GM19240 (cell line): ENCODE measurements around the gene MAPK4.

Experiments used
- DNase-seq: peaks from one replicate; pipeline ENCODE4 v3.0.0; 2011; ENCODE audit warnings: low spot score; ENCODE audit not compliant: insufficient read length

Gene MAPK4

GRCh38 chr18:50653402-50654093 lies 93.7 kb downstream of the MAPK4 start:
- DNase-seq, result no peak

GRCh38 chr18:50654211-50654610 lies 94.3 kb downstream of the MAPK4 start:
- no peak for DNase-seq

GRCh38 chr18:50654658-50655550 lies 95.0 kb downstream of the MAPK4 start:
- no peak for DNase-seq

GRCh38 chr18:50656396-50656795 lies 96.5 kb downstream of the MAPK4 start:
- no peak for DNase-seq

GRCh38 chr18:50656841-50657470 lies 97.1 kb downstream of the MAPK4 start:
- DNase-seq, result no peak

- no peak for DNase-seq
Measured at GRCh38 chr18:50658601-50659000, 98.7 kb downstream of the MAPK4 start.

GRCh38 chr18:50659091-50660003 lies 99.5 kb downstream of the MAPK4 start:
- DNase-seq, result no peak

- no peak for DNase-seq
Measured at GRCh38 chr18:50661013-50661412, 101.1 kb downstream of the MAPK4 start.

GRCh38 chr18:50662177-50662576 lies 102.3 kb downstream of the MAPK4 start:
- no peak for DNase-seq

- no peak for DNase-seq
Measured at GRCh38 chr18:50662775-50663383, 103.0 kb downstream of the MAPK4 start.

- DNase-seq, result no peak
Measured at GRCh38 chr18:50663626-50664441, 103.9 kb downstream of the MAPK4 start.

- no peak for DNase-seq
Measured at GRCh38 chr18:50665015-50665414, 105.1 kb downstream of the MAPK4 start.

- no peak for DNase-seq
Measured at GRCh38 chr18:50665519-50665918, 105.6 kb downstream of the MAPK4 start.

GRCh38 chr18:50666536-50666935 lies 106.6 kb downstream of the MAPK4 start:
- DNase-seq, result no peak

GRCh38 chr18:50671376-50671775 lies 111.5 kb downstream of the MAPK4 start:
- DNase-seq, result no peak

- no peak for DNase-seq
Measured at GRCh38 chr18:50674307-50674980, 114.6 kb downstream of the MAPK4 start.

GRCh38 chr18:50675043-50675442 lies 115.2 kb downstream of the MAPK4 start:
- DNase-seq, result no peak

GRCh38 chr18:50678651-50679050 lies 118.8 kb downstream of the MAPK4 start:
- no peak for DNase-seq

GRCh38 chr18:50679056-50679455 lies 119.2 kb downstream of the MAPK4 start:
- no peak for DNase-seq
